ENCODE measurements around the gene MECP2. TPM values are rescaled to one million over a fixed set of nuclear protein-coding genes. Genes with fewer than 3 reads are reported as not detected.

Gene MECP2
- total RNA-seq, 1 donor from 2014 or later, result 26.7 TPM

DNA sequence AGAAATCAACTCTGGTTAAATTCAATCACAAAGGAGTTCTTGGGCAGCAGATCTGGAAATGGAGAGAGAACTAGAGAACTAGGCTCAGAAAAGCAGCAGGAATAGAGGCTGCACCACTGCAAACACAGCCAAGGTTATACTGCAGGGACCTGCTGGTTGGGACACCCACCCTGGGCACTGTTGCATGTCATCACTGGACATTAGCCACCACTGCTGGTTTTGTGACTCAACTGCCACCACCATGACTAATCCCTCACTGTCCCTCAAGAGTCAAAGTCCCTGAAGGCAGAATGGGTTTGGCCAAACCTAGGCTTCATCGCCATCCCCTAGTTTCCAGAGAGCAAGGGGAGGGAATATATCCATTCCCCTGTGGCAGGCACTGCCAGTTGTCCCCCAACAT is 39.7 kb downstream of the MECP2 start:
- Histone ChIP-seq H3K4me2 (no peak overlapping the region), H3K4me1 (no peaks in the 10 kb centered on the region), H3K27me3 (no peaks in the 10 kb centered on the region), H3K9me3 (ENCODE audit: low read depth) (no peaks in the 10 kb centered on the region), H2AFZ (replicated peaks) (no peak overlapping the region), H3K27ac (no peak overlapping the region), H3K79me2 (ENCODE audit: low read depth) (peaks cover 82% of the 10 kb centered on the region), H3K9ac (no peak overlapping the region), H3K4me3 (no peak overlapping the region), H3K36me3 (no peaks in the 10 kb centered on the region), H4K20me1 (ENCODE audit: low read depth) (peaks cover 43% of the 10 kb centered on the region), H3F3A (ENCODE audit: low read depth) (no peaks in the 10 kb centered on the region)
- TF ChIP-seq CTCF (IDR thresholded peaks at IDR 0.05), result no peak
- TF ChIP-seq EZH2 (IDR thresholded peaks at IDR 0.05), result no peak
- no peak for TF ChIP-seq EZH2phosphoT487 (IDR thresholded peaks at IDR 0.05)
- no peak overlapping the region for H3K4me3 Mint-ChIP-seq
- H3K4me1 Mint-ChIP-seq, result peaks cover 11% of the 10 kb centered on the region
- peaks cover 5% of the 10 kb centered on the region for H3K36me3 Mint-ChIP-seq
- peaks cover 2% of the 10 kb centered on the region for H3K27me3 Mint-ChIP-seq (ENCODE audit: insufficient read depth, low read depth)
- no peak overlapping the region for H3K27ac Mint-ChIP-seq
- no peak for DNase-seq (ENCODE audit: low spot score)
- H3K9me3 Mint-ChIP-seq, result peaks cover 13% of the 10 kb centered on the region

- no peak overlapping the region for H2AFZ ChIP-seq (replicated peaks)
- H3K4me1 ChIP-seq, result no peaks in the 10 kb centered on the region
- no peak overlapping the region for H3K9ac ChIP-seq
- Mint-ChIP-seq H3K27me3 (ENCODE audit: insufficient read depth, low read depth) (peaks cover 2% of the 10 kb centered on the region), H3K36me3 (peaks cover 5% of the 10 kb centered on the region), H3K4me3 (no peak overlapping the region), H3K9me3 (peaks cover 15% of the 10 kb centered on the region), H3K27ac (no peak overlapping the region), H3K4me1 (peaks cover 11% of the 10 kb centered on the region)
- DNase-seq (ENCODE audit: low spot score), result no peak
- H4K20me1 ChIP-seq (ENCODE audit: low read depth), result peaks cover 37% of the 10 kb centered on the region
- no peak overlapping the region for H3K4me2 ChIP-seq
- no peaks in the 10 kb centered on the region for H3K27me3 ChIP-seq
- H3K9me3 ChIP-seq (ENCODE audit: low read depth), result no peaks in the 10 kb centered on the region
- TF ChIP-seq EZH2phosphoT487 (IDR thresholded peaks at IDR 0.05) (no peak), CTCF (IDR thresholded peaks at IDR 0.05) (no peak), EZH2 (IDR thresholded peaks at IDR 0.05) (no peak)
- peaks cover 72% of the 10 kb centered on the region for H3K79me2 ChIP-seq (ENCODE audit: low read depth)
- H3K36me3 ChIP-seq, result no peaks in the 10 kb centered on the region
- no peaks in the 10 kb centered on the region for H3F3A ChIP-seq (ENCODE audit: low read depth)
- H3K4me3 ChIP-seq, result no peak overlapping the region
- no peak overlapping the region for H3K27ac ChIP-seq
These were observed 40.7 kb downstream of the MECP2 start for GRCh38 chrX:154056770-154057241.

- no peak overlapping the region for H3K9ac ChIP-seq
- Mint-ChIP-seq H3K36me3 (peaks cover 17% of the 10 kb centered on the region), H3K4me1 (peaks cover 12% of the 10 kb centered on the region), H3K4me3 (no peak overlapping the region), H3K27me3 (ENCODE audit: insufficient read depth, low read depth) (no peaks in the 10 kb centered on the region), H3K27ac (no peak overlapping the region), H3K9me3 (peaks cover 12% of the 10 kb centered on the region)
- H3K4me2 ChIP-seq, result no peak overlapping the region
- DNase-seq (ENCODE audit: low spot score), result peak; percentile 66
- no peaks in the 10 kb centered on the region for H3K27me3 ChIP-seq
- H3K36me3 ChIP-seq, result no peaks in the 10 kb centered on the region
- no peaks in the 10 kb centered on the region for H3K9me3 ChIP-seq (ENCODE audit: low read depth)
- H3K4me3 ChIP-seq, result no peak overlapping the region
- peaks cover 13% of the 10 kb centered on the region for H3F3A ChIP-seq (ENCODE audit: low read depth)
- no peak overlapping the region for H3K27ac ChIP-seq
- peaks cover 14% of the 10 kb centered on the region for H3K4me1 ChIP-seq
- H3K79me2 ChIP-seq (ENCODE audit: low read depth), result peaks cover 55% of the 10 kb centered on the region
- peaks cover 39% of the 10 kb centered on the region for H4K20me1 ChIP-seq (ENCODE audit: low read depth)
- no peak overlapping the region for H2AFZ ChIP-seq (replicated peaks)
- no peak for TF ChIP-seq EZH2 (IDR thresholded peaks at IDR 0.05)
- TF ChIP-seq EZH2phosphoT487 (IDR thresholded peaks at IDR 0.05), result no peak
- TF ChIP-seq CTCF (IDR thresholded peaks at IDR 0.05), result peak; percentile 61
These were observed 46.2 kb downstream of the MECP2 start for GRCh38 chrX:154051201-154051810.

All from neural progenitor cell (in vitro differentiated cells).